Natural killer cell (primary cell): Measurements from ENCODE around the gene B9D2. TPM values are rescaled to one million over a fixed set of nuclear protein-coding genes. Genes with fewer than 3 reads are reported as not detected.

Source experiments
- ATAC-seq, 3 donors: fragments of 150-1000 bp in 2 of 3; fragments of 200-7000 bp in 1 of 3; cut with Tn5 transposase; 1 replicate in 1 of 3; 2 replicates in 2 of 3; pipeline ENCODE4 v1.10.0; 2021; ENCODE audit warnings: mild to moderate bottlenecking in 2 of 3, moderate library complexity in 2 of 3
- DNase-seq, 2 donors: peaks; one replicate each; pipeline versions ENCODE4 v3.0.0 to v3.0.0-alpha.2; 2013 to 2021; ENCODE audit warnings: mixed read lengths in 1 of 2
- H3K27ac ChIP-seq: one replicate; pipeline ENCODE4 v1.5.1; 2013; ENCODE audit warnings: mild to moderate bottlenecking, low read length
- H3K27me3 ChIP-seq: one replicate; pipeline ENCODE4 v1.6.1; 2013; ENCODE audit warnings: low read length; ENCODE audit not compliant: control insufficient read depth, insufficient read depth
- H3K36me3 ChIP-seq: one replicate; pipeline ENCODE4 v1.6.1; 2013; ENCODE audit warnings: low read length; ENCODE audit not compliant: control insufficient read depth, insufficient read depth
- H3K4me1 ChIP-seq: one replicate; pipeline ENCODE4 v1.6.1; 2013; ENCODE audit warnings: low read length; ENCODE audit not compliant: control insufficient read depth, insufficient read depth
- H3K4me3 ChIP-seq: one replicate; pipeline ENCODE4 v1.5.1; 2013; ENCODE audit warnings: low read length
- H3K9me3 ChIP-seq: one replicate; pipeline ENCODE4 v1.6.1; 2013; ENCODE audit warnings: low read length; ENCODE audit not compliant: control insufficient read depth, insufficient read depth
- H3K27ac Mint-ChIP-seq, 2 donors: one replicate each; pipeline ENCODE4 v1.8.0; 2022; ENCODE audit warnings: mild to moderate bottlenecking in 2 of 2, mixed read lengths in 2 of 2, moderate library complexity in 1 of 2
- H3K27me3 Mint-ChIP-seq, 2 donors: one replicate each; pipeline ENCODE4 v1.8.0; 2022; ENCODE audit warnings: low read depth in 2 of 2, mixed read lengths in 2 of 2
- H3K36me3 Mint-ChIP-seq: one replicate; pipeline ENCODE4 v1.8.0; 2022; ENCODE audit warnings: mixed read lengths
- H3K4me1 Mint-ChIP-seq, 2 donors: one replicate each; pipeline ENCODE4 v1.8.0; 2022; ENCODE audit warnings: mixed read lengths in 2 of 2
- H3K4me3 Mint-ChIP-seq: one replicate; pipeline ENCODE4 v1.8.0; 2022; ENCODE audit warnings: mild to moderate bottlenecking, moderate library complexity, mixed read lengths
- H3K9me3 Mint-ChIP-seq, 2 donors: one replicate each; pipeline ENCODE4 v1.8.0; 2022; ENCODE audit warnings: mixed read lengths in 2 of 2
- CTCF ChIP-seq: fragments of 200-600 bp; IDR thresholded peaks from one replicate; pipeline ENCODE4 v1.8.0; 2022; ENCODE audit warnings: antibody characterized with exemption
- WGBS: methylation state at CpG from one replicate; pipeline ENCODE4 v1.1.7; 2013; ENCODE audit warnings: missing lambda C conversion rate; ENCODE audit not compliant: insufficient coverage; 5-methylcytosine and 5-hydroxymethylcytosine counted together
- intact Hi-C: fragments of 100-400 bp; cut with micrococcal nuclease; formaldehyde crosslinking; loops from one replicate; pipeline ENCODE4 v1.14.2; 2022
- total RNA-seq, 4 donors: library from RNA; stranded (reverse); fragments of 120-200 nt in 1 of 4; gene quantifications; one replicate each; pipeline versions ENCODE4 v1.2.3 to v1.2.4, GENCODE V29; 2013 to 2022

The B9D2 gene
- total RNA-seq, 3 donors from 2014 or later (not counting 1 experiment from before 2014, with no cell fraction given), result 18.1 to 22.2 (median 18.7) TPM

GRCh38 chr19:41316306-41316920, 47.5 kb downstream of the B9D2 start:
- no peak overlapping the region for H3K4me3 ChIP-seq
- TF ChIP-seq CTCF, result no peak
- no peak for DNase-seq
- H3K36me3 Mint-ChIP-seq, result peaks cover 8% of the 10 kb centered on the region
- no peak overlapping the region for H3K4me3 Mint-ChIP-seq
- peak in 1 of 3 donors; percentile 31 for ATAC-seq
- peak overlapping the region; percentile 32 to 61 for H3K27ac Mint-ChIP-seq
- H3K36me3 ChIP-seq, result peaks cover 74% of the 10 kb centered on the region
- no peaks in the 10 kb centered on the region for H3K27me3 ChIP-seq
- 98% methylated on average over 24 of the region's 24 CpGs for WGBS
- no peaks in the 10 kb centered on the region for H3K9me3 Mint-ChIP-seq
- peaks cover 13% of the 10 kb centered on the region for H3K4me1 ChIP-seq
- H3K4me1 Mint-ChIP-seq, result peaks cover 42 to 61% of the 10 kb centered on the region in 2 donors
- no peaks in the 10 kb centered on the region for H3K27me3 Mint-ChIP-seq
- no peak overlapping the region for H3K27ac ChIP-seq
- intact Hi-C loops, result no loop called here
- no peaks in the 10 kb centered on the region for H3K9me3 ChIP-seq

GRCh38 chr19:41311613-41312012, 52.3 kb downstream of the B9D2 start:
- no peaks in the 10 kb centered on the region for H3K27me3 ChIP-seq
- Mint-ChIP-seq H3K27ac (peak overlapping the region; percentile 91 to 94), H3K4me1 (peaks cover 68 to 71% of the 10 kb centered on the region in 2 donors), H3K9me3 (no peaks in the 10 kb centered on the region), H3K36me3 (peaks cover 8% of the 10 kb centered on the region), H3K27me3 (no peaks in the 10 kb centered on the region), H3K4me3 (peak overlapping the region; percentile 96)
- H3K4me3 ChIP-seq, result no peak overlapping the region
- ATAC-seq, result no peak
- peak in 1 of 2 donors; percentile 25 for DNase-seq
- no peak overlapping the region for H3K27ac ChIP-seq
- TF ChIP-seq CTCF, result no peak
- peaks cover 45% of the 10 kb centered on the region for H3K4me1 ChIP-seq
- no peaks in the 10 kb centered on the region for H3K9me3 ChIP-seq
- peaks cover 35% of the 10 kb centered on the region for H3K36me3 ChIP-seq
- 95% methylated on average over 8 of the region's 8 CpGs for WGBS
- intact Hi-C loops, result no loop called here

- intact Hi-C loops, result no loop called here
- Mint-ChIP-seq H3K36me3 (peaks cover 8% of the 10 kb centered on the region), H3K27ac (peak overlapping the region; percentile 91 to 94), H3K9me3 (no peaks in the 10 kb centered on the region), H3K4me1 (peaks cover 67 to 68% of the 10 kb centered on the region in 2 donors), H3K4me3 (peak overlapping the region; percentile 96), H3K27me3 (no peaks in the 10 kb centered on the region)
- H3K27me3 ChIP-seq, result no peaks in the 10 kb centered on the region
- peaks cover 35% of the 10 kb centered on the region for H3K36me3 ChIP-seq
- H3K4me3 ChIP-seq, result no peak overlapping the region
- 91% methylated on average over 5 of the region's 5 CpGs for WGBS
- DNase-seq (peak in 1 of 2 donors; percentile 33), ATAC-seq (no peak)
- no peak overlapping the region for H3K27ac ChIP-seq
- no peak for TF ChIP-seq CTCF
- no peaks in the 10 kb centered on the region for H3K9me3 ChIP-seq
- peaks cover 51% of the 10 kb centered on the region for H3K4me1 ChIP-seq
Observed at GRCh38 chr19:41311072-41311471, 52.9 kb downstream of the B9D2 start.
